ENCODE data around the gene TMEM147. TPM values are rescaled to one million over a fixed set of nuclear protein-coding genes. Genes with fewer than 3 reads are reported as not detected.

TMEM147 gene
- total RNA-seq, 1 experiment from 2014 or later = 126 TPM

DNA sequence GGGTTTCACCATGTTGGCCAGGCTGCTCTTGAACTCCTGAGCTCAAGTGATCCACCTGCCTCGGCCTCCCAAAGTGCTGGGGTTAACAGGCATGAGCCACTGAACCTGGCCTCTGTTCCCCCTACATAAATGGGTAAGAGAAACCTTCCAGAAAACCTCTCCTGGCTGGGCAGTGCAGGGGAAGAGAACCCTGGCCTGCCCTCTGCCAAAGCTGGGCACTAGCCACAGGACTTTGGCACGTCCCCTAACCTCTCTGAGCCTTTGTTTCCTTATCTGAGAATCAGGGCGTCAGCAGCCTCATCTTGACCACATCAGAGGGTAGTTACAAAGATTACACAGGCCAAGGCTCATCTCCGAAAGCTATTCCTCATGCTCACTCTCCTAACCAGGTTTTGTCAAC lies 19.6 kb upstream of the TMEM147 start:
- TF ChIP-seq, protein P1, sequence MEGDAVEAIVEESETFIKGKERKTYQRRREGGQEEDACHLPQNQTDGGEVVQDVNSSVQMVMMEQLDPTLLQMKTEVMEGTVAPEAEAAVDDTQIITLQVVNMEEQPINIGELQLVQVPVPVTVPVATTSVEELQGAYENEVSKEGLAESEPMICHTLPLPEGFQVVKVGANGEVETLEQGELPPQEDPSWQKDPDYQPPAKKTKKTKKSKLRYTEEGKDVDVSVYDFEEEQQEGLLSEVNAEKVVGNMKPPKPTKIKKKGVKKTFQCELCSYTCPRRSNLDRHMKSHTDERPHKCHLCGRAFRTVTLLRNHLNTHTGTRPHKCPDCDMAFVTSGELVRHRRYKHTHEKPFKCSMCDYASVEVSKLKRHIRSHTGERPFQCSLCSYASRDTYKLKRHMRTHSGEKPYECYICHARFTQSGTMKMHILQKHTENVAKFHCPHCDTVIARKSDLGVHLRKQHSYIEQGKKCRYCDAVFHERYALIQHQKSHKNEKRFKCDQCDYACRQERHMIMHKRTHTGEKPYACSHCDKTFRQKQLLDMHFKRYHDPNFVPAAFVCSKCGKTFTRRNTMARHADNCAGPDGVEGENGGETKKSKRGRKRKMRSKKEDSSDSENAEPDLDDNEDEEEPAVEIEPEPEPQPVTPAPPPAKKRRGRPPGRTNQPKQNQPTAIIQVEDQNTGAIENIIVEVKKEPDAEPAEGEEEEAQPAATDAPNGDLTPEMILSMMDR (IDR thresholded peaks at IDR 0.05; ENCODE audit: insufficient read depth in 1 of 2, low read depth in 1 of 2, low read length in 1 of 2, severe bottlenecking in 1 of 2, unreplicated experiment in 1 of 2) = no peak
- Mint-ChIP-seq H3K9me3 (ENCODE audit: unreplicated experiment) (no peaks in the 10 kb centered on the region), H3K27me3 (ENCODE audit: insufficient read depth, unreplicated experiment) (peaks cover 12% of the 10 kb centered on the region), H3K27ac (ENCODE audit: unreplicated experiment) (no peak overlapping the region), H3K4me3 (ENCODE audit: unreplicated experiment) (no peak overlapping the region), H3K4me1 (ENCODE audit: low read depth, unreplicated experiment) (peaks cover 7% of the 10 kb centered on the region), H3K36me3 (ENCODE audit: insufficient read depth, unreplicated experiment) (no peaks in the 10 kb centered on the region)
- Histone ChIP-seq H3K4me3 (ENCODE audit: low read depth, low read length) (no peak overlapping the region), H3K4me1 (no peaks in the 10 kb centered on the region), H3K9me3 (no peaks in the 10 kb centered on the region), H3K36me3 (ENCODE audit: control insufficient read depth, insufficient read depth, low read length) (no peaks in the 10 kb centered on the region), H3K27me3 (replicated peaks; ENCODE audit: control insufficient read depth, insufficient read depth, low read length) (no peaks in the 10 kb centered on the region)
- POLR2A ChIA-PET = no interaction called here
- no peak for DNase-seq
- intact Hi-C loops (cut with micrococcal nuclease; ENCODE audit: unreplicated experiment) = no loop called here
- no TSS peak for BruUV-seq (replicated peaks)
- CTCF ChIA-PET = no interaction called here

DNA sequence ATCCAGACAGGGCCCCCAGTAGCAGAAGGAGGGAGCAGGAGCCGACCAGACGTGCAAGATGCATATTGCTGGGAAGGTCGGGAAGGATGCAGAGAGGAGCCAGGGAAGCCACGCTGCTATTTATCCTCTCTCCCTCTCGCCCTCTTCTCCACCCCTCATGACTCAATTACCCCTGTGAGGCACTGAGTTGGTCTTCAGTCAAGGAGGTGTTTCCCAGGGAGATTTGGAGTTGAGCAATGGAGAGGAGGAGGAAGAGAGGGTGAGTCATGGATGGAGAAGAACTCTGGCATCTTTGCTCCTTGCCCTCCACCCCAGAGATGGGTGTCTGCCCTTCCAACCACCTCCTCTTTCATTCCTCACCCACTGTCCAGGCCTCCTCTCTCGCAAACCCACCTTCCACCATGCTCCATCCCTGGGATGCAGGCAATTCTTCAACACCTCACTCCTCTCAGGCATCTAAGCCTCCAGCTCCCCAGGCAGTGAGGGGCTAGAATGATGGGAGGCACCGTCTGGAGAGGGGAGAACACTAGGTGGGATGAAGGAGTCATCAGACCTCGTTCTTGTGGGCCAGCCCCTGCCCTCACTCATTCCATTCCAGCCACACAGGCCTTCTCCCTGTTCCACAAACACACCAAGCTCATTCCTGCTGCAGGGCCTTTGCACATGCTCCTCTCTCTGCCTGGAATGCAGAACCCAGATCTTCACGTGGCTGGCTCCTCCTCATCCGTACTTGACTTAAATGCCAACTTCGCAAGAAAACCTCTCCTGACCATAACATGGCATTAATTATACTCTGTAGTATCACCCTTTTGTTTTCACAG lies 17.0 kb upstream of the TMEM147 start, which contains the start of gene SBSN:
SBSN (minus strand) TSS at position 94 of the 821 bp plus-strand sequence; CDS start at position 64, 30 bp downstream.
- Histone ChIP-seq H3K27me3 (replicated peaks; ENCODE audit: control insufficient read depth, insufficient read depth, low read length) (no peaks in the 10 kb centered on the region), H3K36me3 (ENCODE audit: control insufficient read depth, insufficient read depth, low read length) (no peaks in the 10 kb centered on the region), H3K4me1 (no peaks in the 10 kb centered on the region), H3K9me3 (no peaks in the 10 kb centered on the region), H3K4me3 (ENCODE audit: low read depth, low read length) (no peak within 1 kb of the TSS)
- TF ChIP-seq, protein P1 (IDR thresholded peaks at IDR 0.05; ENCODE audit: insufficient read depth in 1 of 2, low read depth in 1 of 2, low read length in 1 of 2, severe bottlenecking in 1 of 2, unreplicated experiment in 1 of 2) = no peak
- Mint-ChIP-seq H3K36me3 (ENCODE audit: insufficient read depth, unreplicated experiment) (no peaks in the 10 kb centered on the region), H3K4me1 (ENCODE audit: low read depth, unreplicated experiment) (peaks cover 7% of the 10 kb centered on the region), H3K27ac (ENCODE audit: unreplicated experiment) (no peak within 1 kb of the TSS), H3K27me3 (ENCODE audit: insufficient read depth, unreplicated experiment) (peaks cover 23% of the 10 kb centered on the region), H3K4me3 (ENCODE audit: unreplicated experiment) (no peak within 1 kb of the TSS), H3K9me3 (ENCODE audit: unreplicated experiment) (no peaks in the 10 kb centered on the region)
- no peak for DNase-seq
- CTCF ChIA-PET = no interaction called here
- intact Hi-C loops (cut with micrococcal nuclease; ENCODE audit: unreplicated experiment) = no loop called here
- no TSS peak for BruUV-seq (replicated peaks)
- POLR2A ChIA-PET = no interaction called here

DNA sequence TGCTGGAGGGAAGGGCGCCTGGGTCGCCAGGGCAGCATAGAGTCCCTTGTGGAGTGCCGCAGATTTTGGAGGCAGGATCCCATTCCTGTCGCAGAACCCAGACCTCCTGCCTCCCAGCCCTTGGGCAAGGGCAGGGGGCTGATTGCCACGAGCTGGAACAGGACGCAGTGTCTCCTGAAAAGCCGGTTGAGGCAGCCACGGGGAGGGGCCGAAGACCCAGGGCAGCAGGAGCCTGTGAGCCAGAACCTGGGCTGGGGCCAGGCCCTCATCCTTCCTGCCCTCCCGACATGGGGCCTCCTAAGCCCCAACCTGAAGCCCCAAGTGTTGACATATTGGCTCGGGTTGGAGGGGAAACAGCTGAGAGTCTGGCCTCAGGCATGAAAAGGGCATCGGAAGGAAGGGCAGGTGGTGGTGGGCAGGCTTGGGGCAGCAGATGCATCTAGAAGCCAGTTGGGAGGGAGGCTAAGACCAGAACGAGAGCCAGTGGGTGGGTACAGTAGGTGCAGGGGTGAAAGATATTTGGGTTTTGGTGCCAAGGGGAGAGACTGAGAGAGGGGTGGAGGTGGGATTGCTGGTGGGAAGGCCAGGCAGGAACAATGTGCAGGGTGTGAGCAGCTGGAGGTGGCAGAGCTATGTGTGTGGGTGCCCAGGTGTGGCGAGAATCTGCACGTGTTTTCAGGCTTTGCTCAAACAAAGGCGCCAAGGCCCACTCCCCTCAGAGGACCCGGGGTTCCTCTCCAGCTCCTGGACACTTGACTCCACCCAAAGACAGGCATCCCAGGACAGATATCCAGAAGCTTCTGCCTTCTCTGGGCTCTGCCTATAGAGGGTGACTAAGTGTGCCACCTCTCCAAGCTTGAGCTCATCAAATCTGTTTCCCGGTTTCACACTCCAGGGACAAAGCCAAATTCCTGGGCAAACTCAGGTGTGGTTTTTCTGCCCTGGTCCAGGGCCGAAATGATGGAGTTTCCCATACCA lies 15.9 kb upstream of the TMEM147 start:
- no peak for DNase-seq
- no peaks in the 10 kb centered on the region for H3K4me1 ChIP-seq
- no peaks in the 10 kb centered on the region for H3K36me3 ChIP-seq (ENCODE audit: control insufficient read depth, insufficient read depth, low read length)
- H3K27me3 Mint-ChIP-seq (ENCODE audit: insufficient read depth, unreplicated experiment) = peaks cover 20% of the 10 kb centered on the region
- H3K27ac Mint-ChIP-seq (ENCODE audit: unreplicated experiment) = no peak overlapping the region
- intact Hi-C loops (cut with micrococcal nuclease; ENCODE audit: unreplicated experiment) = no loop called here
- H3K36me3 Mint-ChIP-seq (ENCODE audit: insufficient read depth, unreplicated experiment) = no peaks in the 10 kb centered on the region
- no peaks in the 10 kb centered on the region for H3K9me3 ChIP-seq
- CTCF ChIA-PET = no interaction called here
- BruUV-seq (replicated peaks) = no TSS peak
- POLR2A ChIA-PET = no interaction called here
- no peaks in the 10 kb centered on the region for H3K4me1 Mint-ChIP-seq (ENCODE audit: low read depth, unreplicated experiment)
- no peaks in the 10 kb centered on the region for H3K9me3 Mint-ChIP-seq (ENCODE audit: unreplicated experiment)
- no peak overlapping the region for H3K4me3 Mint-ChIP-seq (ENCODE audit: unreplicated experiment)
- TF ChIP-seq, protein P1 (IDR thresholded peaks at IDR 0.05; ENCODE audit: insufficient read depth in 1 of 2, low read depth in 1 of 2, low read length in 1 of 2, severe bottlenecking in 1 of 2, unreplicated experiment in 1 of 2) = no peak
- no peak overlapping the region for H3K4me3 ChIP-seq (ENCODE audit: low read depth, low read length)
- H3K27me3 ChIP-seq (replicated peaks; ENCODE audit: control insufficient read depth, insufficient read depth, low read length) = no peaks in the 10 kb centered on the region

Data from Caco-2 (cell line).